22Rv1 (cell line): ENCODE measurements around the gene SEPHS1.

Source experiments
- CTCF ChIP-seq: fragments of 450-650 bp; IDR thresholded peaks from 2 replicates; pipeline ENCODE4 v1.5.1; 2017; ENCODE audit warnings: mild to moderate bottlenecking
- ZFX ChIP-seq: fragments of 450-650 bp; IDR thresholded peaks from 2 replicates; pipeline ENCODE4 v1.6.1; 2017; ENCODE audit warnings: antibody characterized with exemption, borderline replicate concordance

GRCh38 chr10:13392701-13393100 is 44.6 kb upstream of the SEPHS1 start:
- TF ChIP-seq CTCF (no peak), ZFX (no peak)
